IPS-NIHi11 (cell line): ENCODE measurements around the gene TSPY2.
"Not testable (repeated sequence)": the region's sequence is repeated elsewhere in the genome, so short reads cannot be mapped to it uniquely, and the experiment has no call there.

Source experiments
- DNase-seq: peaks from one replicate; pipeline ENCODE4 v3.0.0; 2012; ENCODE audit warnings: mixed read lengths, low spot score

Gene TSPY2, protein sequence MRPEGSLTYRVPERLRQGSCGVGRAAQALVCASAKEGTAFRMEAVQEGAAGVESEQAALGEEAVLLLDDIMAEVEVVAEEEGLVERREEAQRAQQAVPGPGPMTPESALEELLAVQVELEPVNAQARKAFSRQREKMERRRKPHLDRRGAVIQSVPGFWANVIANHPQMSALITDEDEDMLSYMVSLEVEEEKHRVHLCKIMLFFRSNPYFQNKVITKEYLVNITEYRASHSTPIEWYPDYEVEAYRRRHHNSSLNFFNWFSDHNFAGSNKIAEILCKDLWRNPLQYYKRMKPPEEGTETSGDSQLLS

DNA sequence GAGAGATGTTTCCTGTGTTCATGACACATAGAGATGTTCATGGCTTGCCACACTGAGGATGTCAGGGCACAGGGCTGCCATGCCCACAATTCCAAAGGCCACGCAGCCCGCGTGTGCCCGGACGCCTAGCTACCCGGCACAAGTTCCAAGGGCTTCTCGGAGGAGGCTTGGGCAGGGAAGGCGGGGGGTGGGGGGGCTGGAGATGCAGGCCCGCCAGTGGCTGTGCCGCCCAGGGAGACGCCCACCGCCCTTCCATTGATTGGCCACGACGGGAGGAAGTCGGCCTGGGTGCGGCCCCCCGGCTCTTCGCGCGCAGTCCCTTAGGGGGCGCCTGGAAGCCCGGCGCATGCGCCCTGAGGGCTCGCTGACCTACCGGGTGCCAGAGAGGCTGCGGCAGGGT lies at the start of gene TSPY2:
Gene TSPY2 (plus strand): TSS at position 301 of the 400 bp plus-strand sequence. CDS start 46 bp downstream, at position 347.
- not testable (repeated sequence) for DNase-seq

DNA sequence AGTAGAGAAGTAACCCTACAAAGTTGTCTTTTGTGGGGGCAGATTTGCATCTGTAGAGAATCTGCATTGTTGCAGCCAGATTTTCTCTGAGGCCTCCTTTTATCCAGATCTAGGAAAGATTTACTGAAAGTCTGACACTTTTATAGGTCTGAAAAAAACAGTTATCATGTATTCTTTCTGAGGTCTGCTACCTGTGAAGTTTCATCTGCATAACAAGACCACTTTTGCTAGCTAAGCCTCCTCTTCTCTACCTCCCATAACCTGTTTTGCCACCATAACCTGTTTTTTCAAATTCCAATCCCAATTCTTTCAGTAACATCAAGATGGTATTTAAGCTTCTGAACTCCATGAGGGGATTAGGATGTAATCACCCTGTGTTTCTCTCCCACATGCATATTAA lies 36.5 kb upstream of the TSPY2 start:
- not testable (repeated sequence) for DNase-seq

DNA sequence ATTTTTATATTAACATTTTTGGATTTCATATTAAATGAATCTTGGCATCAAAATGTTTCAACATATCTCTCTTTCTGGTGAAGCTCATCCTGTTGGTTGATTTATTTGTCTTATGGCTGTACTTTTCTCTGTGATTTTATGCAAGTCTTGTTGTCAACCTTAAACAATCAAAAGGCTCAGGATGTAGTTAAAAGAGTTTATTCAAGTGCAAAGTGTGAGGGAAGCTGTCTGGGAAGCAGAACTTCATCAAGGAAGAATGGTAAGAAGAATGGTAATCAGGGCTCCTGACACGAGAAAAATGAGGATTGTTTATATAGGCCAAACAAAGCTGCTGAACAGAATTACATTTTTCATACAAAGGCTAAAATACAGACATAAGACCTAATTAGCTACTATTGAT lies 29.0 kb upstream of the TSPY2 start:
- peak; percentile 0 for DNase-seq

DNA sequence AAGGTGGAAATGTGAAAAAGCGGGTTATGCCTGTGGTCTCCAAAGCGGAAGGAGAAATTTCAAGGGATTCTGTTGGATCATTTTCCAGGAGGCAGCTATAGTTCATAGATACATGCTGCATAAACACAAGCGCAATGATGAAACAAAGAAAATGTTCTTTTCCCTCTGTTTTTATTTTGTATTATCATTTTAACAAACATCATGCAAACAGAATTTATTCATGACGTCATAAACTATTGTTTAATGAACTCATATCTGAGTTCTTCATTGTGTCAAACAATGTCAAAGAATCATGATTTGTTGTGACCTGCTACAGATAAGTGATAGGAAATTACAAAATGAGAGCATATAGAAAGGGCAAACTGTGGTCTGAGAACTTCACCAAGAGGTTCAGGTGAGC lies 23.8 kb downstream of the TSPY2 start:
- not testable (repeated sequence) for DNase-seq
